ENCODE results near the gene DIP2A. TPM values are rescaled to one million over a fixed set of nuclear protein-coding genes. Genes with fewer than 3 reads are reported as not detected.

Gene DIP2A
- total and polyA plus RNA-seq, 2 donors = 18.2 to 44.8 TPM

DNA sequence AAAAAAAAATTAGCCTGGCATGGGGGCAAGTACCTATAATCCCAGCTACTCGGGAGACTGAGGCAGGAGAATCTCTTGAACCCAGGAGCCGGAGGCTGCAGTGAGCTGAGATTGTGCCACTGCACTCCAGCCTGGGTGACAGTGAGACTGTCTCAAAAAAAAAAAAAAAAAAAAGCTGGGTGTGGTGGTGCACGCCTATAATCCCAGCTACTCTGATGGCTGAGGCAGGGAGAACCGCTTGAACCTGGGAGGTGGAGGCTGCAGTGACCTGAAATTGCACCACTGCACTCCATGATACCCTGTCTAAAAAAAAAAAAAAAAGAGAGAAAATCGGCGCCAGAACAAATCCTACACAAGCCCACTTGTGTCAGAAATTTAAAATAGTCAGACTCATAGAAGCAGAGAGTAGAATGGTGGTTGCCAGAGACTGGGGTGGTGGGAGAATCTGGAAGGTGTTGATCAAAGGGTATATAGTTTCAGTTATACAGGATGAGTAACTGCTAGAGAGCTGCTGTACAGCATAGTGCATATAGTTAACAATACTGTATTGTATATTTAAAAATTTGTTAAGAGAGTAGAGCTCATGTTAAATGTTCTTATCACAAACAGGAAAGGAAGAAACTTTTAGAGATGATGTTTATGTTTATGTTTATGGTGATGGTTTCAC, 9.6 kb downstream of the DIP2A start:
- no peak for DNase-seq (ENCODE audit: extremely low spot score)
- Histone ChIP-seq H3K27ac (ENCODE audit: low read depth) (no peak overlapping the region), H3K4me3 (ENCODE audit: low read depth, low read length) (no peak overlapping the region), H3K4me1 (ENCODE audit: insufficient read depth) (no peaks in the 10 kb centered on the region), H3K36me3 (ENCODE audit: insufficient read depth) (no peaks in the 10 kb centered on the region)
- WGBS = 80% methylated on average over 6 of the region's 6 CpGs

- 94% methylated on average over 3 of the region's 3 CpGs for WGBS
- no peak for DNase-seq (ENCODE audit: extremely low spot score)
These were observed 10.6 kb downstream of the DIP2A start for GRCh38 chr21:46469275-46469674.

DNA sequence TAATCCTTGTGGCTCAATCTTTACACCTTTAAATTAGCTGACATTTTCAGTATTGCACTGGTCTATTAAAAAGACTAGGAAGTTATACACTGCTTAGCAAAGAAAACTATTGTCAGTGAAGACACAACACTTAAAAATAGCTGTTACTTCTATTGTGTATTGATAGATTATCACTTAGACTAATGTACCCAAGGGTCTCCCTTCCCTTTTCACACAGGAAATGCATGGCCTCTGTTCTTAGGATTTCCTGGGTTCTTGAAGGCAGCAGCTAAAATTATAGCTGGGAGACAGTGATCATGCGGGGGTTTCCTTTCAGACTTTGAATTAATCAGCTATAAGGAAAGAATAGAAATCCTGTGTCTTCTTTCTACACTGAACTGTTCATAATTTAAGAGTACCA, 12.8 kb downstream of the DIP2A start:
- no peak overlapping the region for H3K4me3 ChIP-seq (ENCODE audit: low read depth, low read length)
- 89% methylated on average over 1 of the region's 1 CpG for WGBS
- DNase-seq (ENCODE audit: extremely low spot score) = no peak
- no peaks in the 10 kb centered on the region for H3K4me1 ChIP-seq (ENCODE audit: insufficient read depth)
- H3K27ac ChIP-seq (ENCODE audit: low read depth) = no peak overlapping the region
- no peaks in the 10 kb centered on the region for H3K36me3 ChIP-seq (ENCODE audit: insufficient read depth)

More at GRCh38 chr21:46469275-46469674, 10.6 kb downstream of the DIP2A start:
- H3K36me3 ChIP-seq (ENCODE audit: insufficient read depth) = no peaks in the 10 kb centered on the region
- H3K27ac ChIP-seq (ENCODE audit: low read depth) = no peak overlapping the region
- H3K4me3 ChIP-seq (ENCODE audit: low read depth, low read length) = no peak overlapping the region
- H3K4me1 ChIP-seq (ENCODE audit: insufficient read depth) = no peaks in the 10 kb centered on the region

DNA sequence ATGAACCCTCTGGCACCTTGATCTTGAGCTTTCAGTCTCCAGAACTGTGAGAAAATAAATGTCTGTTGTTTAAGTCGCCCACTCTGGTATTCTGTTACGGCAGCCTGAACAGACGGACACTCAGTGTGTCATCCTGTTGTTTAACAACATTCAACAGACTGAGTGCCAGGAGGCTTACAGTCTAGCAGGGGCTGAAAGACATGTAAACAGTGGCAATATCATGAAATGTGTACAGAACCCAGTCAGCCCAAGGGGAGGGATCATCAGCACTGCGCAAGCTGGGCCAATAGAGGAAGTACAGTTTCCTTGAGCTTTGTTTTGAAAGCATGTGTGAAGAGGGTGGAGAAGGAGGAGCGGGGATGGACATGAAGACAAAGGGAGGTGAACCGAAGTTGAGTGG, 13.6 kb downstream of the DIP2A start:
- Histone ChIP-seq H3K36me3 (ENCODE audit: insufficient read depth) (no peaks in the 10 kb centered on the region), H3K4me1 (ENCODE audit: insufficient read depth) (no peaks in the 10 kb centered on the region), H3K27ac (ENCODE audit: low read depth) (no peak overlapping the region), H3K4me3 (ENCODE audit: low read depth, low read length) (no peak overlapping the region)
- no peak for DNase-seq (ENCODE audit: extremely low spot score)
- WGBS = 80% methylated on average over 6 of the region's 6 CpGs

DNA sequence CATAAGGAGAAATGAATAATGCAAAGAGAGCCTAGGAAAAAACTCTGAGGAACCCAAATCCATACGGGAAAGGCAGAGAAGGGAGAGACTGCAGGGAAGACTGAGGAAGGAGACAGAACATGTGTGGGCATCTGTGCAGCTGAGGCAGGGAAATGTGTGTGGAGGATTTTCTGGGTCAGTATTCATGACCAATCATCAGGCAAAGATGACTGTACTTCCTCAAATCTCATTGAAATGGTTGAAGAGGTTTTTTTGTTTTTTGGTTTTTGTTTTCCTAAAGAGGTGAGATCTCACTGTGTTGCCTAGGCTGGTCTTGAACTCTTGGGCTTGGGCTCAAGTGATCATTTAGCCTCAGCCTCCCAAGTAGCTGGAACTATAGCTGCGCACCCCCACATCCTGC, 15.7 kb downstream of the DIP2A start:
- Histone ChIP-seq H3K4me1 (ENCODE audit: insufficient read depth) (no peaks in the 10 kb centered on the region), H3K4me3 (ENCODE audit: low read depth, low read length) (no peak overlapping the region), H3K27ac (ENCODE audit: low read depth) (no peak overlapping the region), H3K36me3 (ENCODE audit: insufficient read depth) (no peaks in the 10 kb centered on the region)
- DNase-seq (ENCODE audit: extremely low spot score) = no peak
- WGBS = 95% methylated on average over 2 of the region's 2 CpGs

GRCh38 chr21:46475296-46475695, 16.6 kb downstream of the DIP2A start:
- DNase-seq (ENCODE audit: extremely low spot score) = no peak
- Histone ChIP-seq H3K27ac (ENCODE audit: low read depth) (no peak overlapping the region), H3K4me3 (ENCODE audit: low read depth, low read length) (no peak overlapping the region), H3K4me1 (ENCODE audit: insufficient read depth) (no peaks in the 10 kb centered on the region), H3K36me3 (ENCODE audit: insufficient read depth) (no peaks in the 10 kb centered on the region)
- 88% methylated on average over 1 of the region's 1 CpG for WGBS

- WGBS = 93% methylated on average over 7 of the region's 7 CpGs
- Histone ChIP-seq H3K36me3 (ENCODE audit: insufficient read depth) (no peaks in the 10 kb centered on the region), H3K27ac (ENCODE audit: low read depth) (no peak overlapping the region), H3K4me1 (ENCODE audit: insufficient read depth) (no peaks in the 10 kb centered on the region), H3K4me3 (ENCODE audit: low read depth, low read length) (no peak overlapping the region)
- no peak for DNase-seq (ENCODE audit: extremely low spot score)
These were observed 19.1 kb downstream of the DIP2A start for GRCh38 chr21:46477765-46478164.

GRCh38 chr21:46478910-46479309, 20.2 kb downstream of the DIP2A start:
- no peak overlapping the region for H3K4me3 ChIP-seq (ENCODE audit: low read depth, low read length)
- no peak overlapping the region for H3K27ac ChIP-seq (ENCODE audit: low read depth)
- 46% methylated on average over 2 of the region's 2 CpGs for WGBS
- DNase-seq (ENCODE audit: extremely low spot score) = no peak
- no peaks in the 10 kb centered on the region for H3K36me3 ChIP-seq (ENCODE audit: insufficient read depth)
- no peaks in the 10 kb centered on the region for H3K4me1 ChIP-seq (ENCODE audit: insufficient read depth)

- WGBS = 88% methylated on average over 5 of the region's 5 CpGs
- Histone ChIP-seq H3K4me3 (ENCODE audit: low read depth, low read length) (no peak overlapping the region), H3K27ac (ENCODE audit: low read depth) (no peak overlapping the region), H3K4me1 (ENCODE audit: insufficient read depth) (no peaks in the 10 kb centered on the region), H3K36me3 (ENCODE audit: insufficient read depth) (no peaks in the 10 kb centered on the region)
- DNase-seq (ENCODE audit: extremely low spot score) = no peak
These were observed 21.8 kb downstream of the DIP2A start for GRCh38 chr21:46480466-46480865.

DNA sequence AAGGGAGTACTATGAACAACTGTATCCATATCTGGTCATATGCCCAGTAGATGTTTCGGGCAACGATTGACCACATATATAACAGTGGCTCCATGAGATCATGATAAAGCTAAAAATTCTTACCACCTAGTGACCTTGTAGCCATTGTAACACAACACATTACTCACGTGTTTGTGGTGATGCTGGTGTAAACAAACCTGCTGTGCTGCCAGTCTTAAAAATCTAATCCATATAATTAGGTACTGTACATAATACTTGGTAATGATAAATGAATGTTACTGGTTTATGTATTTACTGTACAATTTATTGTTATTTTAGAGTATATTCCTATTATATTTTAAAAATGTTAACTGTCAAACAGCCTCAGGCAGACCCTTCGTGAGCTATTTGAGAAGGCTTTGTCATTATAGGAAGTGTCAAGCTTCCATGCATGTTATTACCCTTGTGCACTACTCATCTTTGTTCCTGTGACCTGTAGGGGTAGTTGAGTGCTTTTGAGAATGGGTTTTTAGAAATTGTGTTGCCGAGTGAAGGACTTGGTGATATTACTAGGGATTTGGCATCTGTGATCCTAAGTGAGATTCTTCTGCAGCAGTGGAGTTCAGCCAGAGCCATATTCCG, 23.6 kb downstream of the DIP2A start:
- 88% methylated on average over 6 of the region's 6 CpGs for WGBS
- no peak overlapping the region for H3K27ac ChIP-seq (ENCODE audit: low read depth)
- no peaks in the 10 kb centered on the region for H3K4me1 ChIP-seq (ENCODE audit: insufficient read depth)
- no peaks in the 10 kb centered on the region for H3K36me3 ChIP-seq (ENCODE audit: insufficient read depth)
- no peak for DNase-seq (ENCODE audit: extremely low spot score)
- H3K4me3 ChIP-seq (ENCODE audit: low read depth, low read length) = no peak overlapping the region

DNA sequence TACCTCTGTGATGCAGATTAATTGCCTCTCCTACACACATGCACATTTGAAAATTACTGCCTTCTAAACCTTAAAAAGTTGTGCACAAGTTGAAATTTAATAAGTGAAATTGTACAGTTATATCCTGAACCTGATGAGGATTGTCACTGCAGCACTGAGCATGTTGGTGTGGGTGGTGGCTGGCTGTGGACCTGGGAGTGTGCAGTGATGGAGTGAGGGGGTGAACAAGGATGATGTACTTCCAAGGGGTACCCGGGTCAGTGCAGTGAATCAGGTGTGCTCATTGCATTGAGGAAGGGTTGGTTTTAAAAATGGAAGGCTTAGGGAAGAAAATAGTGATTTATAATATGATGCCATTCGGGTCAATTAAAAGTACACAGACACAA, 24.1 kb downstream of the DIP2A start:
- Histone ChIP-seq H3K4me3 (ENCODE audit: low read depth, low read length) (no peak overlapping the region), H3K4me1 (ENCODE audit: insufficient read depth) (no peaks in the 10 kb centered on the region), H3K36me3 (ENCODE audit: insufficient read depth) (no peaks in the 10 kb centered on the region), H3K27ac (ENCODE audit: low read depth) (no peak overlapping the region)
- 96% methylated on average over 2 of the region's 2 CpGs for WGBS
- no peak for DNase-seq (ENCODE audit: extremely low spot score)

DNA sequence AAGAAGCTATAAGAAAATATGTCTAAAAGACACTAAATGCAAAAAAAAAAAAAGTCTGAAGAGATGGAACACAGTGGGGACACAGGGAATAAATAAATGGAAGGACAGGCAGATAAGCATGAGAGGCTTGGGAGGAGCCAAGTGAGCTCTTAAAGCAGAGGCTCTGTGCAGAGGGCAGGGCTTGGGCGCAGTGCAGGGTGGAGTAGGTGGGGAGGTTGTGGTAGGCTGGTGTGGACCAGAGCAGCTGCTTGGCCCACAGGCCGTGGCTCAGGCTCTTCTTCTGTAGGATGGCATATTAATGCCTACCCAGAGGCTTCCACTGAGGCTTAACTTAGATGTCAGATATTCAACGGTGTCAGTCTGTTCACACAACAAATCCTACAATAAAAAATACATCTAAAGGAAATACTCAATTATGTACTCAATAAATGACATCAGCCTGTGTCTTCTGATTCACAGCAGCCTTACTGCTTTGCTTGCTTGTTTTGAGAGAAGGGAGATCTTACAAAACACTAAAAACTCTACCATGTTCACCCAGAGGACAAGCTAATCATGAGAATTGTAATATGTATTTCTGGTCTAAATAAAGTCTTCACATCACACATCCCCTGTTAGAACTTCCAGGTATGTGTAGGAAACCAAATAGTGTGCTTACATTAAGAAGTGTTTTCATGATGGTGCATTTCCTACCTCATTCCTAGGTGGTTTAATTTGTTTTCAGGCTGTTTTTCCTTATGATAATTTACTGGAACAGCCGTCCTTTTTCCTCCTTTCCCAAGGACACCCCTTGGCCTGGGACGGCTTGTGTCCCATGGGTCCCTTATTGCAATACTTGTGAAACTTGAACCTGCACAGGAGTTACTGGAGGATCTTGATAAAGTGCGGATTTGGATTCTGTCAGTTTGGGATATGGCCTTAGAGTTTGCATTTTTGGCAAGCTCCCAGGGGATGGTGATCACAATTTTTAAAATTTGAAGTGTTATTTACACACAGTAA, 24.9 kb downstream of the DIP2A start:
- no peak overlapping the region for H3K27ac ChIP-seq (ENCODE audit: low read depth)
- WGBS = 77% methylated on average over 6 of the region's 6 CpGs
- peaks cover 2% of the 10 kb centered on the region for H3K36me3 ChIP-seq (ENCODE audit: insufficient read depth)
- H3K4me3 ChIP-seq (ENCODE audit: low read depth, low read length) = no peak overlapping the region
- no peak for DNase-seq (ENCODE audit: extremely low spot score)
- no peaks in the 10 kb centered on the region for H3K4me1 ChIP-seq (ENCODE audit: insufficient read depth)

GRCh38 chr21:46486481-46487126, 27.9 kb downstream of the DIP2A start:
- Histone ChIP-seq H3K36me3 (ENCODE audit: insufficient read depth) (peaks cover 2% of the 10 kb centered on the region), H3K4me1 (ENCODE audit: insufficient read depth) (no peaks in the 10 kb centered on the region), H3K27ac (ENCODE audit: low read depth) (no peak overlapping the region), H3K4me3 (ENCODE audit: low read depth, low read length) (no peak overlapping the region)
- no peak for DNase-seq (ENCODE audit: extremely low spot score)
- WGBS = 63% methylated on average over 4 of the region's 4 CpGs
